Aorta (tissue), 4 donors: ENCODE measurements around the gene FBXL15. TPM values are rescaled to one million over a fixed set of nuclear protein-coding genes. Genes with fewer than 3 reads are reported as not detected.

Source experiments
- microRNA-seq, 2 donors: library from miRNA; unstranded; fragments of <30 nt; microRNA quantifications; one replicate each; pipeline ENCODE4 v1.2.0, GENCODE V29; 2020
- polyA plus RNA-seq, 2 donors: library from polyadenylated mRNA; stranded (reverse); fragments of 200-250 nt; gene quantifications; one replicate each; pipeline ENCODE4 v1.2.3, GENCODE V29; 2013
- total RNA-seq, 2 donors: library from RNA; stranded (reverse); fragmentation: NEBNext Ultra II Directional; extraction: Animal tissue kit (Norgen Biotek cat#: 25700); gene quantifications; one replicate each; pipeline ENCODE4 v1.2.1, GENCODE V29; 2021
- donor health status: healthy with polysubstance abuse.
- donor health status: Bipolar disorder and iron deficiency.
- donor health status: DM: no; HTN: no; CAD: no.
- donor health status: DM: yes; HTN: yes; CAD: no.

The FBXL15 gene
- total and polyA plus RNA-seq, 4 donors = 7.0 to 30.5 (median 10.4) TPM

Small RNA genes within 50 kb of the gene (microRNA-seq; reads per million reads assigned to microRNA genes)
- 1,771 to 4,055 reads per million in 2 donors for gene MIR146B

Other genes starting within 250 kb of the FBXL15 start
- gene ELOVL3, start 194.5 kb upstream of the FBXL15 start, total RNA-seq = not detected
- gene ELOVL3, start 194.5 kb upstream of the FBXL15 start, polyA plus RNA-seq = not detected
- gene PITX3, start 179.3 kb upstream of the FBXL15 start, total RNA-seq = not detected
- under 1 TPM in 1 of 2 donors, not detected in 1; 0.13 TPM for gene PITX3, start 179.3 kb upstream of the FBXL15 start, polyA plus RNA-seq
- gene GBF1, start 175.3 kb upstream of the FBXL15 start, total RNA-seq = 10 to 100 TPM; 41.9 to 44.0 TPM
- gene GBF1, start 175.3 kb upstream of the FBXL15 start, polyA plus RNA-seq = 10 to 100 TPM in 1 of 2 donors, 1 to 10 TPM in 1; 7.1 to 23.3 TPM
- gene NFKB2, start 25.1 kb upstream of the FBXL15 start, total RNA-seq = 10 to 100 TPM; 48.4 to 63.3 TPM
- gene NFKB2, start 25.1 kb upstream of the FBXL15 start, polyA plus RNA-seq = 10 to 100 TPM in 1 of 2 donors, 1 to 10 TPM in 1; 9.8 to 43.4 TPM
- gene PSD, start 2.1 kb upstream of the FBXL15 start, total RNA-seq = 1 to 10 TPM in 1 of 2 donors, under 1 TPM in 1; 0.16 to 1.4 TPM
- gene PSD, start 2.1 kb upstream of the FBXL15 start, polyA plus RNA-seq = under 1 TPM; 0.25 to 0.33 TPM
- gene CUEDC2, start 11.7 kb downstream of the FBXL15 start, total RNA-seq = 10 to 100 TPM; 40.6 to 48.2 TPM
- 10 to 100 TPM; 55.3 to 80.2 TPM for gene CUEDC2, start 11.7 kb downstream of the FBXL15 start, polyA plus RNA-seq
- not detected for gene C10orf95, start 30.7 kb downstream of the FBXL15 start, total RNA-seq
- gene C10orf95, start 30.7 kb downstream of the FBXL15 start, polyA plus RNA-seq = under 1 TPM in 1 of 2 donors, not detected in 1; 0.36 TPM
- gene ACTR1A, start 81.9 kb downstream of the FBXL15 start, total RNA-seq = 10 to 100 TPM; 91.6 to 92.9 TPM
- 10 to 100 TPM; 46.8 to 75.2 TPM for gene ACTR1A, start 81.9 kb downstream of the FBXL15 start, polyA plus RNA-seq
- 10 to 100 TPM; 11.3 to 24.0 TPM for gene SUFU, start 83.1 kb downstream of the FBXL15 start, total RNA-seq
- gene SUFU, start 83.1 kb downstream of the FBXL15 start, polyA plus RNA-seq = 1 to 10 TPM; 2.3 to 4.5 TPM
- gene TRIM8, start 223.6 kb downstream of the FBXL15 start, total RNA-seq = 100 to 1,000 TPM; 126 to 189 TPM
- 10 to 100 TPM; 40.6 to 72.4 TPM for gene TRIM8, start 223.6 kb downstream of the FBXL15 start, polyA plus RNA-seq